Smooth muscle cell (in vitro differentiated cells): ENCODE results near the gene RBP5. TPM values are rescaled to one million over a fixed set of nuclear protein-coding genes. Genes with fewer than 3 reads are reported as not detected.
A peak's percentile ranks its signal among the peaks of the same experiment; 100 is the strongest.

ENCODE experiments used
- DNase-seq: peaks from one replicate; lab custom pipeline; 2025; ENCODE audit not compliant: unreplicated experiment; lab: John Stamatoyannopoulos, UW
- H2AFZ ChIP-seq: fragments of 200-600 bp; sonication (generic); 2 replicates; pipeline ENCODE4 v1.6.0; 2016; ENCODE audit warnings: antibody characterized with exemption, low read depth, mild to moderate bottlenecking
- H3F3A ChIP-seq: fragments of 200-600 bp; sonication (generic); 2 replicates; pipeline ENCODE4 v1.6.0; 2017; ENCODE audit warnings: antibody characterized with exemption, low read depth
- H3K27ac ChIP-seq: fragments of 200-600 bp; sonication (generic); 2 replicates; pipeline ENCODE4 v1.5.1; 2016; ENCODE audit warnings: low read depth, mild to moderate bottlenecking
- H3K27me3 ChIP-seq: fragments of 200-600 bp; sonication (generic); 2 replicates; pipeline ENCODE4 v1.6.1; 2016; ENCODE audit warnings: low read depth, mild to moderate bottlenecking
- H3K36me3 ChIP-seq: fragments of 200-600 bp; sonication (generic); 2 replicates; pipeline ENCODE4 v1.5.1; 2016; ENCODE audit warnings: low read depth
- H3K4me1 ChIP-seq: fragments of 200-600 bp; sonication (generic); 2 replicates; pipeline ENCODE4 v1.5.1; 2016; ENCODE audit warnings: low read depth
- H3K4me2 ChIP-seq: fragments of 200-600 bp; sonication (generic); 2 replicates; pipeline ENCODE4 v1.6.0; 2016; ENCODE audit warnings: mild to moderate bottlenecking
- H3K4me3 ChIP-seq: fragments of 200-600 bp; sonication (generic); 2 replicates; pipeline ENCODE4 v1.5.1; 2016; ENCODE audit warnings: mild to moderate bottlenecking
- H3K79me2 ChIP-seq: fragments of 200-600 bp; sonication (generic); 2 replicates; pipeline ENCODE4 v1.6.0; 2016; ENCODE audit warnings: low read depth, mild to moderate bottlenecking
- H3K9ac ChIP-seq: fragments of 200-600 bp; sonication (generic); 2 replicates; pipeline ENCODE4 v1.6.0; 2016; ENCODE audit warnings: low read depth
- H3K9me3 ChIP-seq: fragments of 200-600 bp; sonication (generic); replicated peaks from 2 replicates; pipeline ENCODE4 v1.5.1; 2016; ENCODE audit warnings: low read depth
- H4K20me1 ChIP-seq: fragments of 200-600 bp; sonication (generic); 2 replicates; pipeline ENCODE4 v1.6.0; 2016; ENCODE audit warnings: low read depth
- WGBS: methylation state at CpG from one replicate; pipeline ENCODE4 v1.1.7; 2016; ENCODE audit warnings: low lambda C conversion rate; 5-methylcytosine and 5-hydroxymethylcytosine counted together
- polyA plus RNA-seq: library from polyadenylated mRNA; unstranded; fragments of >200 nt; fragmentation: Nextera tagmentation; extraction: Ambion mirVana; gene quantifications from 2 replicates; pipeline ENCODE4 v1.2.1, GENCODE V29; 2016
- total RNA-seq: library from RNA; depleted of rRNA; stranded (reverse); fragments of >200 nt; gene quantifications from 2 replicates; pipeline ENCODE4 v1.2.3, GENCODE V29; 2014
- TF ChIP-seq, protein P1 (sequence below): fragments of 200-600 bp; sonication (generic); IDR thresholded peaks from 2 replicates; pipeline ENCODE4 v1.5.1; 2017; ENCODE audit warnings: borderline replicate concordance, mild to moderate bottlenecking, antibody characterized with exemption; ENCODE audit not compliant: insufficient read depth, poor library complexity, severe bottlenecking

RBP5 gene
- total and polyA plus RNA-seq, 2 experiments from 2014 or later: 0.21 TPM; not detected in 1

DNA sequence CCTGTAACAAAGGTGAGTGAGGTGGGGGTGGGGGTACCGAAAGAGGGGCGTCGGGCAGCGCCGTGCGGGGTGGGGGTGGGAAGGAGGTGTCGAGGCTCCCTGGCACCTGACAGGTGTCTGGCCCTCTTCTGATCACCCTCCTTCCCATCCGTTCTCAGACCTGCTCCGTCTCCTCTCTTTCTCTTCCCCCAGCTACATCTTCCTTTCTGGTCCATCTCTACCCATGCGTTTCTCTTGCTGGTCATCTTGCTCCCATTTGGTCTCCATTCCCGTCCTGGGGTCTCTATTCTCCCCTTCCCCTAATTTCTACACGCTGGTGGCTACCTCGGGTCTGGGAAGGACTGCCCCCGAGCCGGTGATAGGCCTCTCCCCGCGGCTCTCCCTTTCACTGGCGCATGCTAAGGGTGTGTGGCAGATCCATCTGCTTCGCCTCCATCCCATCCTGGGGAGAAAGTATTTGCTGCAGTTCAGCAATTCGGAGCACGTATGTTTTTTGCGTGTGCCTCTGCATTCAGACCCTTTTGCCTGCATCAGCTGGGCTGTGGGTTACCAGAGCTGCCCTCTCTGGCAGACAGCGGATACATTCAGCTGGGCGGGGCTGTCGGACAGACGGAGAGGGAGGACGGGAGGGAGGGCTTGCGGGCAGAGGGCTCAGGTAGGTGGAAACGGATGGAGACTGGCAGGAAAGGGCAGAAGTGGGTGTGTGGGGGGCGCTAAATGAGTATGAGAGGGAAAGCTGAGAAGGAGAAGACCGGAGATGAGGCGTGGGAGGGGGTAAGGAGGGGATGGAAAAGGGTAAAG is 2.2 kb upstream of the RBP5 start:
- TF ChIP-seq, protein P1, sequence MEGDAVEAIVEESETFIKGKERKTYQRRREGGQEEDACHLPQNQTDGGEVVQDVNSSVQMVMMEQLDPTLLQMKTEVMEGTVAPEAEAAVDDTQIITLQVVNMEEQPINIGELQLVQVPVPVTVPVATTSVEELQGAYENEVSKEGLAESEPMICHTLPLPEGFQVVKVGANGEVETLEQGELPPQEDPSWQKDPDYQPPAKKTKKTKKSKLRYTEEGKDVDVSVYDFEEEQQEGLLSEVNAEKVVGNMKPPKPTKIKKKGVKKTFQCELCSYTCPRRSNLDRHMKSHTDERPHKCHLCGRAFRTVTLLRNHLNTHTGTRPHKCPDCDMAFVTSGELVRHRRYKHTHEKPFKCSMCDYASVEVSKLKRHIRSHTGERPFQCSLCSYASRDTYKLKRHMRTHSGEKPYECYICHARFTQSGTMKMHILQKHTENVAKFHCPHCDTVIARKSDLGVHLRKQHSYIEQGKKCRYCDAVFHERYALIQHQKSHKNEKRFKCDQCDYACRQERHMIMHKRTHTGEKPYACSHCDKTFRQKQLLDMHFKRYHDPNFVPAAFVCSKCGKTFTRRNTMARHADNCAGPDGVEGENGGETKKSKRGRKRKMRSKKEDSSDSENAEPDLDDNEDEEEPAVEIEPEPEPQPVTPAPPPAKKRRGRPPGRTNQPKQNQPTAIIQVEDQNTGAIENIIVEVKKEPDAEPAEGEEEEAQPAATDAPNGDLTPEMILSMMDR: no peak
- no peak for DNase-seq
- Histone ChIP-seq H3K4me3 (peak overlapping the region; percentile 66), H3K4me1 (peaks cover 5% of the 10 kb centered on the region), H3K27ac (no peak overlapping the region), H3K27me3 (peaks cover 3% of the 10 kb centered on the region), H3K36me3 (no peaks in the 10 kb centered on the region), H3K4me2 (peak overlapping the region; percentile 97), H3K9me3 (no peaks in the 10 kb centered on the region), H3K79me2 (no peaks in the 10 kb centered on the region), H3F3A (no peaks in the 10 kb centered on the region), H3K9ac (peak overlapping the region; percentile 62), H4K20me1 (peaks cover 11% of the 10 kb centered on the region), H2AFZ (peak overlapping the region; percentile 86)
- WGBS: 2% methylated on average over 26 of the region's 32 CpGs

DNA sequence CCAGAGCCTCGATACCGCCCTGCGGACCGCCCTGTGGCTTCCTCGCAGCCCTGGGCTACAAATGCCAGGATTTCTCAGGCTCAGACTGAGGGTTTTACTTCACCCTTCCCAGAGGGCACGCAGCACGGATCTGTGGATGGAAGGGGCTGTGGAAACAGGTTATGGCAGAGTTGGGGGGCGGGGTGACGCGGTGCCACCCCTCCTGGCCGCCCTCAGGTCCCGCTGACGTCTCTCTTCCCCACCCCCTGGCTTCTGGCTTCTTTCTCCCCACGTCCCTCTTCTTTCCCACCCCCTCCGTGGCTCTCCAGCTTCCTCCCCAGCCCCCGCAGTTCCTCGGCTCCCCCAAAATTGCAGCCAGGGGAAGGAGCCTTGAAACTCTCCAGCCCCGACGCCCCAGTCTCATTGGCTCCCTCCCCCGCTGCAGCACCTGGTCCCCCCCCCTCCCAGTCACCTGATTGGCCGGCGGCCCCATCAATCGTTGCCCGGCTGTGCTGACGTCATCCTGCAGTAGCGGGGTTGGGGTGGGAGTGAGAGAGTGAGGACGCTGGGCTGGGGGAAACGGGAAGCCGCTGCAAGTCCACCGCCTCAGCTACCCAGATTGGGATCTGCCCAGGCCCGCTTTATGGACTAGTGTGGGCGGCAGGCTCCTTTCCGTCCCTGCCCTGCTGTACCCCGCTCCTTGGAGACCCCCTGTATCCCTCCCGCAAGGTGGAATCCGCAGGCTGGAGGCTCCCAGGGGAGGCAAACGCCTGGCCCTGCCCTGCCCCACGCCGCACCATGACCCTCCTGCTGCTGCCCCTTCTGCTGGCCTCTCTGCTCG is 1.4 kb upstream of the RBP5 start, which contains the start of gene CLSTN3:
Gene CLSTN3 (plus strand): TSS at position 500 of the 820 bp plus-strand sequence. CDS start 278 bp downstream, at position 778.
- Histone ChIP-seq H3K9me3 (no peaks in the 10 kb centered on the region), H3K27ac (no peak within 1 kb of the TSS), H3K4me2 (peak within 1 kb of the TSS; percentile 97), H3K79me2 (no peaks in the 10 kb centered on the region), H2AFZ (peak within 1 kb of the TSS; percentile 86), H3F3A (no peaks in the 10 kb centered on the region), H4K20me1 (peaks cover 11% of the 10 kb centered on the region), H3K27me3 (peaks cover 3% of the 10 kb centered on the region), H3K36me3 (no peaks in the 10 kb centered on the region), H3K9ac (peak within 1 kb of the TSS; percentile 62), H3K4me3 (peak within 1 kb of the TSS; percentile 66), H3K4me1 (peaks cover 5% of the 10 kb centered on the region)
- peak; percentile 22 for DNase-seq
- TF ChIP-seq, protein P1: no peak
- 0% methylated on average over 22 of the region's 40 CpGs for WGBS

DNA sequence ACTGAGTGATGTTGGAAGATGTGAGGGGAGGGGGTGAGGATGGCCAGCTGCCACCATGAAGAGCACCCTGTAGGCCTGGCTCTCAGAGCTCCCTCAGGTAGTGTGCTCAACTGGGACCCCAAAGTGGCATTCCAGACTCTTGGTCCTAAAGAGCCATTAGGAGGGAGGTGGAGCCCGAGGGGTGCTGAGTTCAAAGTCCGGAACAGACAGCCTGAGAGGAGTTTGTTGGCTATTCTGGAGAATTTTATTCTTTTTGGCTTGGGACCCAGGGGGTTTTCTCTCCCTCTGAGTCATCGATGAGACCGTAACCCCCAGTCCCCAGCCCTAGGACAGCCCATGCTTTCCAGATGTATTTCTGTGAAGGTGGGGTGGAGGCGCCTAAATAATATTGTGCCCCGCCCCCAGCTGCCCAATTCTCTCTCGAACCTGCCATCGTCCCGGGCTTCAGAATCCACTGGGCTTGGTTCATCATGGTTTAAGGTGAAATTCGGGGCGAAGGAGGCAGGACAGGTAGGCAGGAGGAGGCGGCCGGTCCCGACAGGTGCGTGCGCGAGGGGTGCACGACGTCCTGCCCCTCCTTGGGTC is 690 bp upstream of the RBP5 start:
- WGBS: 17% methylated on average over 19 of the region's 19 CpGs
- Histone ChIP-seq H3K9me3 (no peaks in the 10 kb centered on the region), H3K36me3 (no peaks in the 10 kb centered on the region), H3K79me2 (no peaks in the 10 kb centered on the region), H3K9ac (peak overlapping the region; percentile 62), H4K20me1 (peaks cover 11% of the 10 kb centered on the region), H2AFZ (peak overlapping the region; percentile 86), H3F3A (no peaks in the 10 kb centered on the region), H3K4me3 (peak overlapping the region; percentile 66), H3K27me3 (peaks cover 3% of the 10 kb centered on the region), H3K4me2 (peak overlapping the region; percentile 97), H3K4me1 (peaks cover 5% of the 10 kb centered on the region), H3K27ac (no peak overlapping the region)
- TF ChIP-seq, protein P1: no peak
- DNase-seq: no peak
